ENCODE results near the gene MIPEP. TPM values are rescaled to one million over a fixed set of nuclear protein-coding genes. Genes with fewer than 3 reads are reported as not detected.
"Not testable (repeated sequence)": the region's sequence is repeated elsewhere in the genome, so short reads cannot be mapped to it uniquely, and the experiment has no call there.

The MIPEP gene
- total RNA-seq, 2 experiments from 2014 or later, result 8.6 to 8.8 TPM

DNA sequence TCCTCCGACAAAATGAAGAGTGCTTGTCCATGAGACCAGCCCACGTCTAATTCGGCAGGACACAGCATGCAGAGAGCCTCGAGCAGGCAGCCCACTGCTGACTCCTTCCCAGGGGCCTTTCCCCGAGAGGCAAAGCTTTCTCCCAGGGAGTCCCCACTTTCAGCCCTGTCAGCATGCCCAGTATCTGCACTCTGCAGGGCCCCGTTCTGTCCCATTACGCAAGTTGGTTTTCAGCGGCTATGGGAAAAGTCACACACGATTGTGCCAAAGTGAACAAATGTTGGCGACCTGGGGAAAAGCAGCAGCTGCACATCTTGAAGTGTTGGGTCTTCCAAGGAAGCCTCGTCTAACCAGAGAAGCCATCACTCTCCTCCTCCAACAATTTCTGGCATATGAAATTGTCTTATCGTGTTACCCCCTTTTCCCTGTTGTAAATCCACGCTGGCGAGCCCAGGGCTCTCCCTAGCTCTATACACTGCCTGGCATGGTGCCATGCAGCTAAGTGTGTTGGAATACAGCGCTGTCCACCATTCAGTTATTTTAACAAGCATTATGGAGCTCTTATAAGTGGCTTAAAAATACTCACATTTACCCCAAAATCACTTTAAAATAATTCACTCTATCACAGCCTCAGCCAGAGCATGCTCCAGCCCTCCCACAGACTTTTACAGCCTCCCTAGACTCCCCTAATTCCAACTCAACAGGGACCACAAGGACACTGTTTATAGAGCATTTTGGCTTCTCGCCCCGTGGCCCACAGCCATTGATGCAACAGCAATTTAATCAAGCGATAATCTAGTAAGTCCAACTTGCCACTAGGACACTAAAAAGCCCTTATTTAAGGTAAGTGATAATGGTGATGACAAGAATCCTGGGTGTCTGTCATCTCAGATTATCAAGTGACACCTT, 8.5 kb downstream of the MIPEP start:
- H3K4me1 Mint-ChIP-seq; H3K9me3 Mint-ChIP-seq; H3K27me3 Mint-ChIP-seq; H3K27ac Mint-ChIP-seq; POLR2A ChIA-PET; H3K4me3 Mint-ChIP-seq; CTCF ChIA-PET; DNase-seq; H3K36me3 Mint-ChIP-seq (ENCODE audit: low read depth): not testable (repeated sequence)

DNA sequence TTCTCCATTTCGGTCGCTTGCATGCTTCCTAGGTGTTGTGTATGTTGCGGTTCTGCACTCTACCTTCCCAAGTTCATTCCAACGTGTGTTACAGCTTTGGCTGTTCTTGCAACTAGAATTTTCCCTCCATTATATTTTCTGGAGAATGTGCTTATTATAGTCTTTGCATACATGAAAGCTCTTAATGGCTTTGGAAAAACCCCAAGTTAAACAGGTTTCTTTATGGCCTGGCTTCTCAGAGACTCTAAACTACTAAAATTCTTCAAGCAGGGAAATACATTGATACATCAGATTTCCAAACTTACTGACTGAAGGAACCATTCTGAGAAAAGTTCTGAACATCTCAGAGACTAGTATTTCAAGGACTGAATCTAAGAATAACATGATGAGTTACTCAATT, 11.9 kb downstream of the MIPEP start:
- no peaks in the 10 kb centered on the region for H3K4me1 Mint-ChIP-seq
- DNase-seq, result no peak
- ChIA-PET POLR2A (no interaction called here), CTCF (interaction anchor here (0.8 kb wide), 1 partner anchor 8 kb away, joined by 3 read pairs; no protein-coding TSS in a partner anchor)
- no peaks in the 10 kb centered on the region for H3K9me3 Mint-ChIP-seq
- H3K36me3 Mint-ChIP-seq (ENCODE audit: low read depth), result peaks cover 4% of the 10 kb centered on the region
- H3K27ac Mint-ChIP-seq, result no peak overlapping the region
- H3K4me3 Mint-ChIP-seq, result no peak overlapping the region
- H3K27me3 Mint-ChIP-seq, result no peaks in the 10 kb centered on the region

DNA sequence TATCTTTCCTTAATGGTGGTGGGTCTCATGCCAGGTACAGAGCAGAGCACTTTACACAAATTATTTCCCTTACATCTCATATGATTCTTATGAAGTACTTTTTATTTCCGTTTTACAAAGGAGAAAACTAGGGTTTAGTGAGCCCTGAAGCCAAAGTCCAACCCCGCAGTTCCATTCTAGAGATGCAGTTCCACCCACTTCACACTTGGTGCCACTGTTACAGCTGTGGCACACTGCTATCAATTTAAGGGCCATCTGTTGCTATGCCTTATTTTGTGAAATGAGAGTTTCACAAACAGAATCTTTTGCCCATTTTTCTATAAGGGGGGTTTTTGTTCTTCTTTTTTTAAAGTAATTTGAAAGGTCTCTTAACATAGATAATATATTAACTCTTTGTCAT, 12.9 kb downstream of the MIPEP start:
- H3K4me3 Mint-ChIP-seq, result no peak overlapping the region
- CTCF ChIA-PET, result no interaction called here
- POLR2A ChIA-PET, result no interaction called here

DNA sequence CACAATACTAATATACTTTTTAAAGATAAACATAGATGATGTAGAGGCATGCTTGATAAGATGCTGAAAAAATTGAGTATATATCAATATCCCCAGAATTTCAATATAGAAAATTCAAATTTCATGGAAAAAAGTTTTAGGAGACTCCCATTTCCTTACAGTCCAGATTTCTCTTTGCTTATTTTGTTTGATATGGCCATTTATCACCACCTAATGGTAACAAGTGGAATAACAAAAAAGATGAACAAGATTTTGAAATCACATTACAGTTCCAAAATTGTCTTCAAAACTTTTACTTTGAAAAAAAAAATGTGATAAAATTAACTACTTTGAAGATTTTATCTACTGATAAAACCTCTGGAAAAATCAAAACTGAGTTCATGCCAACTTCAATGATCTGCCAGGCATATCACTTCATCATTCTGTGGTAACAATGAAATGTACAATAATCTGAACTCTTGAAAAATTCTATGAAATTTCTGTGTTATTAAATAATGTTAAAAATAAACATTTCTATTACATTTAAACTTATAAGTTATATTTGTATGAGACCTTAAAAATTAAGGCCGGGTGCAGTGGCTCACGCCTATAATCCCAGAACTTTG, 17.5 kb downstream of the MIPEP start:
- H3K9me3 Mint-ChIP-seq, result no peaks in the 10 kb centered on the region
- H3K27ac Mint-ChIP-seq, result no peak overlapping the region
- no peaks in the 10 kb centered on the region for H3K27me3 Mint-ChIP-seq
- DNase-seq, result no peak
- POLR2A ChIA-PET, result no interaction called here
- no peaks in the 10 kb centered on the region for H3K36me3 Mint-ChIP-seq (ENCODE audit: low read depth)
- no peaks in the 10 kb centered on the region for H3K4me1 Mint-ChIP-seq
- H3K4me3 Mint-ChIP-seq, result no peak overlapping the region
- CTCF ChIA-PET, result no interaction called here

More for the DNA sequence above, 12.9 kb downstream of the MIPEP start:
- Mint-ChIP-seq H3K9me3 (no peaks in the 10 kb centered on the region), H3K36me3 (ENCODE audit: low read depth) (peaks cover 4% of the 10 kb centered on the region), H3K27ac (no peak overlapping the region), H3K4me1 (no peaks in the 10 kb centered on the region), H3K27me3 (no peaks in the 10 kb centered on the region)
- no peak for DNase-seq

DNA sequence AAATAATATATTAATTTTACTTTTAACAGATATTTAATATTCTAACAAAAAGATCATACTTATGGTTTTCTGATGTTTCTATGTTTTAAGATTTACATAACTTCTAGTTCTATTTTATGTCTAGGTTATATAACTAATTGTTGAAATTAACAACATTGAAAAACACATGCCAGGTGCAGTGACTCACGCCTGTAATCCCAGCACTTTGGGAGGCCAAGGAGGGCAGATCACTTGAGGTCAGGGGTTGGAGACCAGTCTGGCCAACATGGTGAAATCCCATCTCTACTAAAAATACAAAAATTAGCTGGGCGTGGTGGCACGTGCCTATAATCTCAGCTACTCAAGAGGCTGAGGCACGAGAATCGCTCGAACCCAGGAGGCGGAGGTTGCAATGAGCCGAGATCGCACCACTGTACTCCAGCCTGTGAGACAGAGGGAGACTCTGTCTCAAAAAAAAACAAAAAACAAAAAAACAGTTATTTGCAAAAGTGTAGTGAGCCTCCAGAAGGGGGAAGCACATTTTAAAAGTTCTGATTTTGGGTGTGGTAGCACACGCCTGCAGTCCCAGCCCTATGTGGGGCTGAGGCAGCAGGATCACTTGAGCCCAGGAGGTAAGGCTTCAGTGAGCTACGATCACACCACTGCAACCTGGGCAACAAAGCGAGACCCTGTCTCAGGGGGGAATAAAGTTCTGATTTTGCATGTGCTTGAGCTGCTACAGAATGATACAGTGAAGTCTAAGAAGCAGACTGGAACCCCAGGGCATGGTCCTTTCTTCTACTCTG, 18.7 kb downstream of the MIPEP start:
- no peak overlapping the region for H3K27ac Mint-ChIP-seq
- H3K4me3 Mint-ChIP-seq, result no peak overlapping the region
- CTCF ChIA-PET, result no interaction called here
- H3K36me3 Mint-ChIP-seq (ENCODE audit: low read depth), result no peaks in the 10 kb centered on the region
- no peaks in the 10 kb centered on the region for H3K27me3 Mint-ChIP-seq
- no peaks in the 10 kb centered on the region for H3K9me3 Mint-ChIP-seq
- H3K4me1 Mint-ChIP-seq, result peaks cover 2% of the 10 kb centered on the region
- POLR2A ChIA-PET, result no interaction called here
- DNase-seq, result no peak

GRCh38 chr13:23868521-23868920, 20.7 kb downstream of the MIPEP start:
- no peaks in the 10 kb centered on the region for H3K36me3 Mint-ChIP-seq (ENCODE audit: low read depth)
- H3K9me3 Mint-ChIP-seq, result no peaks in the 10 kb centered on the region
- ChIA-PET POLR2A (interaction anchor here (1.4 kb wide), 1 partner anchor 402 kb away, joined by 3 read pairs; no protein-coding TSS in a partner anchor), CTCF (interaction anchor here (0.9 to 1.0 kb wide), 4 partner anchors 8 to 301 kb away, joined by 3 read pairs; no protein-coding TSS in a partner anchor)
- no peak overlapping the region for H3K27ac Mint-ChIP-seq
- H3K4me1 Mint-ChIP-seq, result peaks cover 4% of the 10 kb centered on the region
- no peak for DNase-seq
- no peaks in the 10 kb centered on the region for H3K27me3 Mint-ChIP-seq
- H3K4me3 Mint-ChIP-seq, result no peak overlapping the region

- Mint-ChIP-seq H3K27ac (no peak overlapping the region), H3K27me3 (no peaks in the 10 kb centered on the region), H3K4me3 (no peak overlapping the region), H3K4me1 (peaks cover 4% of the 10 kb centered on the region), H3K36me3 (ENCODE audit: low read depth) (no peaks in the 10 kb centered on the region), H3K9me3 (no peaks in the 10 kb centered on the region)
- no peak for DNase-seq
- CTCF ChIA-PET, result no interaction called here
- POLR2A ChIA-PET, result no interaction called here
Measured at GRCh38 chr13:23867027-23867491, 22.1 kb downstream of the MIPEP start.

DNA sequence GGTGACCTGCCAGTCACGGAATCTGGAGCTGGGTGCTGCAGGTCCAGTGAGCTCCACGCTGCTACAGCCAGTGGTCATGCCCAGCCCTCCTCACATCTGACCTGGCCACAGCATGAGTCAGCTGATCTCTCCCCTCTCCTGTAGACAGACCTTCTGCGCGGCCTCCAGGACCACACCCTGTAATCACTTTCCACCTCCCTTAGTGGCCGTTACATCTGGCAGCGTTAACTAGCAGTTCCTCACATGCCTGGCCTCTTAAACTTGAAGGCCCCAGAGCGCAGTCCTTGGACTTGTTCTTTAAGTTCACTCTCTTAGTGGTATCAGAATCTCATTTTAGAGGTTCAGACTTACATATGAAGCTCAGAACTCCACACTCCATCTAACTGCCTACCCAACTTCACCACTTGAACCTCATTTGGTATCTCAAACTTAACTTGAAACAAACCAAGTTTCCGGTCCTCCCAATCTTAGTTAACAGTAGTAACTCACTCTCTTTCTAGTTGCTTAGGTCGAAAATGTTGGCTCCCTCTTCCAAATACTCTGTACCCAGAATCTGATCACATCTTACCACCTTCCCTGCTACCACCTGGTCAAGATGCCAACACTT, 22.7 kb downstream of the MIPEP start:
- no peaks in the 10 kb centered on the region for H3K27me3 Mint-ChIP-seq
- H3K4me3 Mint-ChIP-seq, result no peak overlapping the region
- ChIA-PET POLR2A (no interaction called here), CTCF (interaction anchor here (0.9 kb wide), 1 partner anchor 186 kb away, joined by 3 read pairs; no protein-coding TSS in a partner anchor)
- no peaks in the 10 kb centered on the region for H3K36me3 Mint-ChIP-seq (ENCODE audit: low read depth)
- H3K4me1 Mint-ChIP-seq, result peaks cover 4% of the 10 kb centered on the region
- no peak overlapping the region for H3K27ac Mint-ChIP-seq
- no peaks in the 10 kb centered on the region for H3K9me3 Mint-ChIP-seq
- DNase-seq, result no peak

- Mint-ChIP-seq H3K4me3 (no peak overlapping the region), H3K27me3 (no peaks in the 10 kb centered on the region), H3K9me3 (no peaks in the 10 kb centered on the region), H3K27ac (no peak overlapping the region), H3K4me1 (peaks cover 4% of the 10 kb centered on the region), H3K36me3 (ENCODE audit: low read depth) (no peaks in the 10 kb centered on the region)
- ChIA-PET POLR2A (no interaction called here), CTCF (interaction anchor here (0.9 kb wide), 1 partner anchor 185 kb away, joined by 3 read pairs; no protein-coding TSS in a partner anchor)
- DNase-seq, result no peak
Measured at GRCh38 chr13:23865906-23866305, 23.3 kb downstream of the MIPEP start.

DNA sequence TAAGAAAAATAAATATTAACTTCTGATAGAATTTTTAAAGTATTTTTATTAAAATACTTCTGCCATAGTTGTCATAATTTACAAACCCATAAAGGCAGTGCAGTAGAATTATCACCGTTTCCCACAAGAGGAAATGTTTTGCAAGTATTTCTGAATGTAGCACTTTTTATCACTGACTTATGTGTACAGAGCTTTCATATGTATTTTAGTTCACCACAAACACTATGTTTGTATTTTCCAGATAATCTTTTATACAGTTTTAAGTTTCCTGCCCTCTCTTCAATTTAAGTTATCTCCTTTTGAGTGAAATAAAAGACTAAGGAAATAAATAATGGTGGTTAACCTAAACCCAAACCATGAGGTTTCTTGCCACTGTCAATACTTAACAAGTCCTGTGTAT, 24.2 kb downstream of the MIPEP start:
- H3K9me3 Mint-ChIP-seq, result no peaks in the 10 kb centered on the region
- H3K4me3 Mint-ChIP-seq, result no peak overlapping the region
- H3K4me1 Mint-ChIP-seq, result peaks cover 4% of the 10 kb centered on the region
- no peaks in the 10 kb centered on the region for H3K27me3 Mint-ChIP-seq
- POLR2A ChIA-PET, result no interaction called here
- CTCF ChIA-PET, result no interaction called here
- DNase-seq, result no peak
- no peak overlapping the region for H3K27ac Mint-ChIP-seq
- H3K36me3 Mint-ChIP-seq (ENCODE audit: low read depth), result no peaks in the 10 kb centered on the region

GRCh38 chr13:23861310-23861709, 27.9 kb downstream of the MIPEP start:
- Mint-ChIP-seq H3K27me3 (no peaks in the 10 kb centered on the region), H3K27ac (no peak overlapping the region), H3K36me3 (ENCODE audit: low read depth) (no peaks in the 10 kb centered on the region), H3K4me3 (no peak overlapping the region), H3K4me1 (peaks cover 8% of the 10 kb centered on the region), H3K9me3 (no peaks in the 10 kb centered on the region)
- DNase-seq, result no peak
- ChIA-PET POLR2A (no interaction called here), CTCF (no interaction called here)

GRCh38 chr13:23859904-23860303, 29.3 kb downstream of the MIPEP start:
- Mint-ChIP-seq H3K4me1 (peaks cover 4% of the 10 kb centered on the region), H3K27ac (no peak overlapping the region), H3K27me3 (no peaks in the 10 kb centered on the region), H3K36me3 (ENCODE audit: low read depth) (no peaks in the 10 kb centered on the region), H3K9me3 (no peaks in the 10 kb centered on the region), H3K4me3 (no peak overlapping the region)
- ChIA-PET CTCF (no interaction called here), POLR2A (no interaction called here)
- DNase-seq, result no peak

DNA sequence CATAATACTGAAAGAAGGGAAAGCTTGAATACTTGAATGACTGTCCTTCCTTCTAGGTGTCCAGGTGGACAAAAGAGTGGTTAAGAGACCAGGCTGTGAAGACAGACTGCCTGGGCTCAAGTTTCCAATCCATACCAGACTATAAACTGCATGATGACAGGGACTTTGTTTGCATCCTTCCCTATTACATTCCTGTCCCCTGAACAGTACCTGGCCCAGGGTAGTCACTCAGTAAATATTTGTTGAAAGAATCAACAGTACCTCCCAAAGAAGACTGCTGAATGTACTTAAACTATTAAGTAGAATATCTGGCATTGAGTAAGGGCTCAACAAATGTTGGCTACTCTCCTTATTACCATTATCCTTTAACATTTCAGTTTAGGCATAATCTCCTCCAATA, 29.7 kb downstream of the MIPEP start:
- peaks cover 4% of the 10 kb centered on the region for H3K4me1 Mint-ChIP-seq
- POLR2A ChIA-PET, result no interaction called here
- no peak for DNase-seq
- H3K27me3 Mint-ChIP-seq, result no peaks in the 10 kb centered on the region
- H3K27ac Mint-ChIP-seq, result no peak overlapping the region
- CTCF ChIA-PET, result interaction anchor here (1.3 kb wide), 1 partner anchor 10 kb away, joined by 3 read pairs; no protein-coding TSS in a partner anchor
- no peaks in the 10 kb centered on the region for H3K36me3 Mint-ChIP-seq (ENCODE audit: low read depth)
- no peak overlapping the region for H3K4me3 Mint-ChIP-seq
- H3K9me3 Mint-ChIP-seq, result no peaks in the 10 kb centered on the region
